GM23248 (cell line): Measurements from ENCODE around the gene SBK3.

Experiments
- EZH2 ChIP-seq: fragments of 200-600 bp; sonication (generic); IDR thresholded peaks from 2 replicates; pipeline ENCODE4 v1.6.1; 2018; ENCODE audit warnings: antibody characterized with exemption, mild to moderate bottlenecking; ENCODE audit not compliant: insufficient read depth, poor library complexity, severe bottlenecking
- EZH2phosphoT487 ChIP-seq: fragments of 200-600 bp; sonication (generic); IDR thresholded peaks from 2 replicates; pipeline ENCODE4 v1.6.1; 2018; ENCODE audit warnings: antibody characterized with exemption, moderate library complexity, mild to moderate bottlenecking, low read depth; ENCODE audit not compliant: insufficient read depth

DNA sequence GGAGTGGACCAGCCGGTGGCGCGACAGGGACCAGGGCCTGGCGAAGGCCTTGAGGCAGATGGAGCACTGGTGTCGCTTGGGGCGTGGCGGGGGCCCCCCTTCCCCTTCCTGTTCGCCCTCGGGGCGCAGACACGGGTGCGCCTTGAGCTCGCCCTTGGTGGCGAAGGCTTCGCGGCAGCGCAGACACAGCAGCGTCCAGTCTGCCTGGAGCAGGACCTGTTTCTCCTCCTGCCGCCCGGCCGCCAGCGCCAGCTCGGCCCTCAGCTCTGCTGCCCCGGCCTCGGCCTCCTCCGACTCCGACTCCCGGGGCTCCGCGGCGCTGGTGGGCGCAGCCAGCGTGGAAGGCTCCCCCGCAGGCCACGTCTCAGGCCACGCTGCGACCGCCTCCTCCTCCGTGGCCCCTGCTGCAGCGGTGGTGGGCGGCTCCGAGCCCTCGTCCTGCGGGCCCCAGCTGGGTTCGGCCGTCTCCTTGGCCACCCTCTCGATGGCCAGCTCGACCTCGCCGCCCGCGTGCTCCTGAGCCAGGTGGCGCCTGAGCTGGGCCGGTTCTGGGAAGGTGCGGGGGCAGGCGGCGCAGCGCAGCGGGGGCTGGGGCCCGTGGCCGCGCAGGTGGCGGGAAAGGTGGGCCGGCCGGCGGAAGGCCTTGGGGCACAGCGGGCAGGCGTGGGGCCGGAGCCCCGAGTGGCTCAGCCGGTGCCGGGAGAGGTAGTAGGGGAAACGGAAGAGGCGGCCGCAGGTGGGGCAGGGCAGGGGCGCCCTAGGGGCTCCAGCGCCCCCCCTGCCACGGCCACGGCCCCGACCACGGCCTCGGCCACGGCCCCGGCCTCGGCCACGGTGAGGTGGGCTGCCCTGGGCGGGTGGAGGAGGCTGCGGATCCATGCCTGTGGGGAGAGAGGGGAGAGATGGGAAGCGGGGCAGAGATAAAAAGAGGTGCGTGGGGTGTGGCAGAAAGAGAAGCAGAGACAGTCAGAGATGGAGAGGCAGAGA lies 33.7 kb upstream of the SBK3 start:
- TF ChIP-seq EZH2 (no peak), EZH2phosphoT487 (no peak)
